HL-60 (cell line): ENCODE results near the gene ZNF500.
A peak's percentile ranks its signal among the peaks of the same experiment; 100 is the strongest.

Source experiments
- CTCF ChIP-seq: IDR thresholded peaks from one replicate; pipeline ENCODE4 v1.5.1; 2011; ENCODE audit warnings: low read length, control low read depth, inconsistent platforms; ENCODE audit not compliant: insufficient read depth
- GABPA ChIP-seq: IDR thresholded peaks from 2 replicates; pipeline ENCODE4 v1.6.1; 2012; ENCODE audit warnings: low read depth
- POLR2AphosphoS5 ChIP-seq: IDR thresholded peaks from 2 replicates; pipeline ENCODE4 v1.6.1; 2012; ENCODE audit warnings: low read depth
- REST ChIP-seq: IDR thresholded peaks from 2 replicates; pipeline ENCODE4 v1.6.1; 2012; ENCODE audit warnings: low read depth; ENCODE audit not compliant: insufficient replicate concordance

- TF ChIP-seq CTCF = no peak
- TF ChIP-seq GABPA = no peak
- TF ChIP-seq POLR2AphosphoS5 = peak; percentile 16; the same call in 1 of the 2 replicates
- TF ChIP-seq REST = no peak
Measured at GRCh38 chr16:4699046-4699556, 67.9 kb downstream of the ZNF500 start.
